Vagina (tissue), 2 donors: Measurements from ENCODE around the gene STX11.

Experiments
- POLR2A ChIP-seq, 2 donors: fragments of 450-650 bp; IDR thresholded peaks; one replicate each; pipeline ENCODE4 v1.6.1; 2017; ENCODE audit warnings: antibody characterized with exemption in 2 of 2, mild to moderate bottlenecking in 2 of 2, moderate library complexity in 2 of 2
- POLR2AphosphoS5 ChIP-seq, 2 donors: sonication (generic); formaldehyde crosslinking; IDR thresholded peaks; one replicate each; pipeline ENCODE4 v1.9.0; 2017; ENCODE audit warnings: antibody characterized with exemption in 2 of 2, mild to moderate bottlenecking in 2 of 2, low read depth in 1 of 2; ENCODE audit not compliant: insufficient read depth in 1 of 2
- TF ChIP-seq, protein P1 (sequence below), 3 experiments: fragments of 450-650 bp in 2 of 3; fragments of 200-600 bp in 1 of 3; sonication (generic) in 1 of 3; IDR thresholded peaks; one replicate each; pipeline ENCODE4 v1.5.1; 2017 to 2019; ENCODE audit warnings: antibody characterized with exemption in 3 of 3, mild to moderate bottlenecking in 2 of 3, moderate library complexity in 2 of 3

DNA sequence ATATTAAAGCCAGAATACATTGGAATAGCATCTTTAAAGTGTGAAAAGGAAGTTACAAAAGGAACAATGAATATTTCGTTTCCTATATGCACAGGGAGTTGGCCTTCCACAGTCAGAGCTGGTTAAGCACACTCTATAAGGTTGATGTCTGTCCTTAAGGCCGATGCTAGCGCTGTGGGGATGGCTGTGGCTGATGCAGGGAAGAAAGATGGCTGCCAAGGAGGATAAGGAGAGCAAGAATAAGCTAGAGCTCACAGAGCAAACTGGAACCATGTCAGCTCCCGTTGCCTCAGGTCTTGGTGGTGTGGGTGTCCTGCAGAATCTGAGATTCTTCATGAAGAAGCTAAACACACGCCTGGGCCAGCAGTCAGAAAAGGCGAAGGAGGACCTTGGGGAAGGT, 20.8 kb upstream of the STX11 start:
- TF ChIP-seq POLR2A (IDR thresholded peaks at IDR 0.05): no peak
- TF ChIP-seq, protein P1, sequence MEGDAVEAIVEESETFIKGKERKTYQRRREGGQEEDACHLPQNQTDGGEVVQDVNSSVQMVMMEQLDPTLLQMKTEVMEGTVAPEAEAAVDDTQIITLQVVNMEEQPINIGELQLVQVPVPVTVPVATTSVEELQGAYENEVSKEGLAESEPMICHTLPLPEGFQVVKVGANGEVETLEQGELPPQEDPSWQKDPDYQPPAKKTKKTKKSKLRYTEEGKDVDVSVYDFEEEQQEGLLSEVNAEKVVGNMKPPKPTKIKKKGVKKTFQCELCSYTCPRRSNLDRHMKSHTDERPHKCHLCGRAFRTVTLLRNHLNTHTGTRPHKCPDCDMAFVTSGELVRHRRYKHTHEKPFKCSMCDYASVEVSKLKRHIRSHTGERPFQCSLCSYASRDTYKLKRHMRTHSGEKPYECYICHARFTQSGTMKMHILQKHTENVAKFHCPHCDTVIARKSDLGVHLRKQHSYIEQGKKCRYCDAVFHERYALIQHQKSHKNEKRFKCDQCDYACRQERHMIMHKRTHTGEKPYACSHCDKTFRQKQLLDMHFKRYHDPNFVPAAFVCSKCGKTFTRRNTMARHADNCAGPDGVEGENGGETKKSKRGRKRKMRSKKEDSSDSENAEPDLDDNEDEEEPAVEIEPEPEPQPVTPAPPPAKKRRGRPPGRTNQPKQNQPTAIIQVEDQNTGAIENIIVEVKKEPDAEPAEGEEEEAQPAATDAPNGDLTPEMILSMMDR (IDR thresholded peaks at IDR 0.05): no peak
- no peak for TF ChIP-seq POLR2AphosphoS5 (IDR thresholded peaks at IDR 0.05; ENCODE audit: insufficient read depth in 1 of 2, low read depth in 1 of 2)
